HG02884 (cell line): ENCODE results near the gene TXNDC11.

Experiments used
- ATAC-seq: cut with Tn5 transposase; IDR thresholded peaks from one replicate; pipeline ENCODE4 v1.9.1; 2021; ENCODE audit warnings: mild to moderate bottlenecking, moderate library complexity; ENCODE audit not compliant: unreplicated experiment

Gene TXNDC11

DNA sequence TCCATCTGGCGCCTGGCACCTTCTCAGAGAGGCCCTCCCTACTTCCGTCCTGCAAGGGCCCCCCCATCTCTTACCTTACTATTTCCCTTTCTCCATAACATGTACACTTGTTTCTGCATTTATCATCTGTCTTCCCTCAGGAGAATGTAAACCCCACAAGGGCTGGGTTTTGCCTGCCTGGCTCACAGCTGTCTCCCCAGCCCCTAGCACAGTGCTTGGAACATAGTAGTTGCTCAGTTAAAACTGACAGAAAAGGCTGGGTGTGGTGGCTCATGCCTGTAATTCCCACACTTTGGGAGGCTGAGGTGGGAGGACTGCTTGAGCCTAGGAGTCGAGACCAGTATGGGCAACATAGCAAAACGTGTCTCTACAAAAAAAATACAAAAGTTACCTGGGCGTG is 80.1 kb downstream of the TXNDC11 start:
- ATAC-seq: no peak

DNA sequence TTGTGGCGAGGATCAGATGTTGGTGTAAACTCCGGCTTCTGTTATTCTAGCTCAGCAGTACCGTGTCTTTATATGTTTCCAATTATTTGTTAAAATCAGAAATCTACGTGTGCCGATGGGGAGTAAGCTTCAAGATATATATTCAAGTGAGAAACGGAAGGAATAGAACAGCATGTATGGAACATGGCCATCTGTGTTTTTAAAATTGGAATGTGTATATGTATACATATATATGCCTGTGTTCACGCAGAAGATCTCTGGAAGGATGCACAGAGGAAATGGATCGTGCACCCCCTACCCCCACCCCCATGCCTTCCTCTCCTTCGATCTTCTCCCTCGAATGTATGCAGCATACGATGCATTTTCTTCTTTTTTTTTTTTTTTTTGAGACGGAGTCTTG is 82.1 kb downstream of the TXNDC11 start:
- no peak for ATAC-seq

DNA sequence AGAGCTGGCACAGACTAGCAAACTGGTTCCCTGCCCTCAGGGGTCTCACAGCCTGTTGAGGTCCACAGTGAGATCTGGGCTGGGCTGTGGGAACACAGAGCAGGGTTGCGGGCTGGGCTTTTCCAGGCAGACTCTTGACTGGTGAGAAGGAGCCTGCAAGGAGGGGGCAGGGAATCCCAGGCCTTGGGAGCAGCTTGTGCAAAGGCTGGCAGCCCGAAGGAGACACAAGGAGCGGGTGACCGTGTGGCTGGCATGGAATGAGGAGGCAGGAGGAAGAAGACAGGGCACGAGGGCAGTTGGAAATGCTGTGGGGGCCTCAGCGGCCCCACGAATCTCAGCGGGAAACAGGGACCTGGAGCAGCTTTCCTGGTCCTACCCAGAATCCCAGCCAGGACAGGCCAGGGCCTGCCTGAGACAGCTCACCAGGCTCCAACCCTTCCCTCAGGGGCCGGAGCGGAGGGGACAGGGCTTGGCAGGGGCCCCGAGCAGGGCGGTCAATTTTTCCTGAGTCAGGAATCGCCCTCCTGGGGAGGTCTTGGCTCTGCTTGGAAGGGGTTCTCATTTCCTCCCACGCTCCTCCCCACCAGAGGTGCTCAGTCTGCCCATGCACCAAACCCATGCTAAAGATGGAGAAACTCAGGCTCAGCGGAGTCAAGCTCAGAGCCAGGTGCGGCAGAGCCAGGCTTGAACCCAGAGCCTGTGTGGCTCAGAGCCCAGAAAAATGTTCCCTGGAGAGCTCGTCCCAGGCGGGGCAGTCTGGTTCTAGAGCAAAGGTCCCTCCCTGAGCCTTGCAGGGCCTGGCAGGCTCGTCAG is 83.6 kb downstream of the TXNDC11 start:
- ATAC-seq: no peak

DNA sequence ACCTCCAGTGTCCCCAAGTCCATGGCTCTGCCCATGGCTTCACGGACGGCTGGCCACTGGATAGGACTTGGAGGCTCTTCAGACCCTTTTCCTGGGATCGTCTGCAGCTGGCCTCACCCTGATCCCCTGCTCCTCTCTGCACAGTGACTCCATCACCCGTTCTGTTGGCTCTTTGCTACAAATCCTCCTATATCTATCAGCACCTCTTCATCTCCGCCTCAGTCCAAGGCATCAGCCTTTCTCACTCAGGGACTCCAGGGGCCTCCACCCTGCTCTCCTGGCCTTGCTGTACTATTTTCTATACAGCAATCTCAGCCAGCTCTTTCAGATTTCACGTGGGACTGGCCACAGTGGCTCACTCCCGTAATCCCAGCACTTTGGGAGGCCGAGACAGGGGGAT is 85.1 kb downstream of the TXNDC11 start:
- ATAC-seq: no peak

DNA sequence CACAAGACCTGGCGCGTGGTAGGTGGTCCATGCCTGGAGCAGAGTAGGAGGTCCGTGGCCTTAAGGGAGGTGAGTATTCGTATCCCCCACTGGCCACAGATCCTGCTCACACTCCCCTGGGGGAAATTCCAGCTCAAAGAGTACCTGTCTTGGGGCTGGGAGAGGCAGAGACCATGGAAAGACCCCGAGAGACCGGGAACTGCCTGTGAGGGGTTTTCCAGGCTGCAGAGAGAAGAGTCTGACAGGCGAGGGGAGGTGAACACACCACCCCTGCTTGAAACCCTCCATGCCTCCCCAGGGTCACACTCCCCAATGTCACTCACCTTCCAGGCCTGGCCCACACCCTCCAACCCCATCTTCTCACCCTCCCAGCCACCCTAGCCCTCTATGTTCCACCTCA is 87.0 kb downstream of the TXNDC11 start:
- ATAC-seq: no peak

DNA sequence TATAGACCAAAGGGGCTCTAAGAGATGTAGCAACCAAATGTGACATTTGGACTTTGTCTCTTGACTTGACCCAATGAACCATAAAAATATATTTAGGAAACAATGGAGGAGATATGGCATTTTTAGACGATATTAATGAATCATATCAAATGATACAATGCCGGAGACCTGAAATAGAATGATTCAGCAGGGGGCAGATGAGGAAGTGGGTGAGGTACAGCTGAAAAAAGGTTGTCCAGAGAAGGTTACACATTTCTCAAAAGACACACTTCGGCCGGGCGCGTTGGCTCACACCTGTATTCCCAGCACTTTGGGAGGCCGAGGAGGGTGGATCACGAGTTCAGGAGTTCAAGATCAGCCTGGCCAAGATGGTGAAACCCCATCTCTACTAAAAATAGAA is 90.9 kb downstream of the TXNDC11 start:
- ATAC-seq: no peak

DNA sequence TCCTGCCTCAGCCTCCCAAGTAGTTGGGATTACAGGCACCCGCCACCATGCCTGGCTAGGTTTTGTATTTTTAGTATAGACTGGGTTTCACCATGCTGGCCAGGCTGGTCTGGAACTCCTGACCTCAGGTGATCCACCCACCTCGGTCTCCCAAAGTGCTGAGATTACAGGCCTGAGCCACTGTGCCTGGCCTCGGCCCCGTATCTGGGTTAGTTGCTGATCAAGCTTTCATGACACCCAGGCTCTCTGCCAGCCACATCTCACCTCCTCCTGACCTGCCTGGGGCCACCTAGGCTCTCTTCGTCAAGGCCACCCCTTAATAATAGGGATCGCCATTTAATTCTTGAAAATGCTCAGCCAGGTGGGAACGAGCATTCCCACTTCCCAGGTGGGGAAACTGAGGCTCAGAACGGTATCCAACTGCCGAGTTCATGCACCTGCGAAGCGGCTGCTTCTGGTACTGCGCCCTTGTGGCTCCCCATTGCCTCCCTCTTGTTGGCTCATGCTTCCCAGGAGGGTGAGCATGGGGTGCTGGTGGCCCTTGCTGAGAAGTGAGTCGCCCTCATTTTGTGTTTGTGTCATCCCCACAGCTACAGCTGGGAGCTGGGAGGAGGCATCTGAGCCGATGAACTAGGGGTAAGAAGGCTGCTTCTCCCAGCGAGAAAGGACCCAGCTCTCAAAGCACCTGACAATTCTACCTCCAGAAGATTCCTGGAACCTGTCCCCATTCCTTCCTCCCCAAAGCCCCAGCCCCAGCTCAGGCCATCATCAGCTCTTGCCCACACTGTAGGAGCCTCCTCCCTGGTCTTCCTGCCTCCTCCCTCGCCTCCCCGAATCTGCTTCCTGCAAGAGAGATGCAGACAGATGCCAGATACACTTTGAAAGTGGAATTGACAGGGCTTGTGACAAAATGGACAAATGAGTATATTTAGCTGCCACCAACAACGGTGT is 91.7 kb downstream of the TXNDC11 start:
- no peak for ATAC-seq

DNA sequence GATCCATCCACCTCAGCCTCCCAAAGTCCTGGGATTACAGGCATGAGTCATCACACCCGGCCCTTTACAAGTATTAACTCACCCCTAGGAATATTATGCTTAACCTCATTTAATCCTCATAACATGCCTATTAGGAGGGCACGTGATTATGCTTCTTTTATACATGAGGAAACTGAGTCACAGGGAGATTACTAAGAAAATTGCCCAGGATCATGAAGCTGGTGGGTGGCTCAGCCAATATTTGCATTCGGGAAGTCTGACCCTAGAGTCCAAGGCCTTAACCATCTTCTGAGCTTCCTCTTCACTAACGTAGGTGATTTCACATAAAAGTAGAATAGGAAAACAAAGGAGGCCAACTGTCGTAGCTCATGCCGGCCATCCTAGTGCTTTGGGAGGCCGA is 93.4 kb downstream of the TXNDC11 start:
- no peak for ATAC-seq

DNA sequence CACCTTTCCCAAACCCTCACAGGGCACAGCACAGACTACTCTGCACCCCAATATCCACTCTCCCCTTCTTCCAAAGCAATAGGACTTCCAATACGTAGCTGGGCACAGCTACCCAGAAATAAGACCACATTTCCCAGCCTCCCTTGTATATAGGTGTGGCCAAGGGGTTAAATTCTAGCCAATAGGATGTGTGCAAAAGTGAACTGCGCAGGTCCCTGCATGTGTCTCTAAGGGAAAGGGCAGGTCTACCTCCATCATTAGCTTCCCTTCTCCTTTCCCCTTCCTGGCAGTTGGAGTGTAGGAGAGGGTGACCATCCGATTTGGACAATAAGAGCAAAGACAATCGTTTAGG is 99.9 kb downstream of the TXNDC11 start:
- no peak for ATAC-seq

DNA sequence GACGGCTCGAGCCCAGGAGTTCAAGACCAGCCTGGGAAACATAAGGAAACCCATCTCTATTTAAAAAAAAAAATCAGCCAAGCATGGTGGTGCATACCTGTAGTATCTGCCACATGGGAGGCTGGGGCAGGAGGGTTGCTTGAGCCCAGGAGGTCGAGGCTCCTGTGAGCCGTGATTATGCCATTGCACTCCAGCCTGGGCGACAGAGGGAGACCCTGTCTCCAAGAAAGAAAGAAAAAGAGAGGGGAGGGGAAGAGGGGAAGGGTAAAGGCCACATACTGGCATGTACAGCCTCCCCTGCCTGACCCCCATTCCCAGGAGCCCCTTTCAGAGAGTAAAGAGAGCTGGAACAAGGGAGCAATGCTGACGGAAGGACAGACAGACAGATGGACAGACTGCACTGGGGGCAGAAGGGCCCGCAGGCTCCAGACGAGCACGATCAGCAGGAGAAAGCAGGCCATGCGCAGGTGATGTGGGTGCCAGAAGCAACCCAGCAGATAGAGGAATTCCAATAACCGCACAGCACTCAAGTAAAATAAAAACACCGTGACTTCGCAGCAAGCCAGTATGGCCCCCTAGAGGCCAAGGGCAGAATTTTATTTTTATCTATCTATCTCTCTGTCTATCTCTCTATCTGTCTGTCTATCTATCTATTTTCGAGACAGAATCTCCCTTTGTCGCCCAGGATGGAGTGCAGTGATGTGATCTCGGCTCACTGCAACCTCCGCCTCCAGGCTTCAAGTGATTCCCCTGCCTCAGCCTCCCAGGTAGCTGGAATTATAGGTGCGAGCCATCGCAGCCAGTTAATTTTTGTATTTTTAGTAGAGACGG is 101.5 kb downstream of the TXNDC11 start:
- ATAC-seq: no peak

DNA sequence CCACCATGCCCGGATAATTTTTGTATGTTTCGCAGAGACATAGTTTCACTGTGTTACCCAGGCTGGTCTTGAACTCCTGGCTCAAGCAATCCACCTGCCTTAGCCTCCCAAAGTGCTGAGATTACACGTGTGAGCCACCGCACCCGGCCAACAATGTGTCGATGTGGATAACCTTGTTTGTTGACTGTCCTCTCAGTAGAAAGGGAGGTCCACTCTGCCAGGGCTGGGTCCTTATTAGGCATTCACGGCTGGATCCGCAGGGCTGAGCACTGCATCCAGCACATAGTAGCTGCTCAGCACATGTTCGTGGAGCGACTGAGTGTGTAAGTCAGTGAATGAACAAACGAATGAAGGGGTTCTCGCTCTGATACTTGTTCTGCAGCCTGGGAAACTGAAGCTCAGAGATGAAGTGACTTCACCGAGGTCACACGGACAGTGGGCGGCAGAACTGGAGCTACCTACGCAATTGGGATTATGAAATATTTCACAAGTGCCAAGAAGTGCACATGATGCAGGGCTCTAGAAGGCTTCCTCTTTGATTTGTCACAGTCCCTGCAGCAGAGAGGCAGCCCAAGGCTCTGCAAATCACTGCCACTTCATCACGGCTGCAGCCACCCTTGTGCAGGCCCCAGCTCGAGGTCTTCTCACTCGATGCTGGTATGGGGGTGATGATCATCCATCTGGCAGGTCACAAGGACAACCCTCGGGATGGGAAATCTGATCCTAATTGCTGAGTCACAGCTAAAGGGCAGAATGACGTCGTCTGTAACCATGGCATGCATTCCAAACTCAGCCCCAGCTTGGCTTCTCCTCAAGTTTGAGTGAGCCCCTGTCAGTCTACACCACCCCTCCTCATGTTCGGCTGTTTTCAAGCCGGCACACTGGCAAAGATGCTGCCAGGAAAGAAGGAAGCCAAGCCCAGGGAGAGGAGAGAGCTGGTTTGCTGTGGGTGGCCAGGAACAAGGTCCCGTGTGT is 102.4 kb downstream of the TXNDC11 start:
- no peak for ATAC-seq

DNA sequence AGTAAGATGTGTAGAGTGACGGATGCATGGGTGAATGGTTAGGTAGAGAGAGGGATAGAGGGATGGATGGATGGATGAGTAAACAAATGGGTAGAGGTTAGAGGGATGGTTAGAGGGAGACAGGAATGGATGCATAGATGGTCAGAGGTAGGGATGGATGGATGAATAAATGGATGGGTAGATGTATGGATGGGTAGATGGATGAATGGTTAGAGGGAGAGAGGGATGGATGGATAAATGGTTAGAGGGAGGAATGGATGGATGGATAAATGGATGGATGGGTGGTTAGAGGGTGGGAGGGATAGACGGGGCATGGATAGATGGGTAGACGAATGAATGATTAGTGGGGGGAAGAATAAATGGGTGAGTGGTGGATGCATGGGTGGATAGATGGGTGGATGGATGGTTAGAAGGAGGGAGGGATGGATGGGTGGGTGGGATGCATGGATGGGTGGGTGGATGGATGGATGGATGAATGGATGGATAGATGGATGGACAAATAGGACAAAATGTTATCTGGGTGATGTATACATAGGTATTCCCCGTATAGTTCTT is 103.6 kb downstream of the TXNDC11 start:
- ATAC-seq: no peak

DNA sequence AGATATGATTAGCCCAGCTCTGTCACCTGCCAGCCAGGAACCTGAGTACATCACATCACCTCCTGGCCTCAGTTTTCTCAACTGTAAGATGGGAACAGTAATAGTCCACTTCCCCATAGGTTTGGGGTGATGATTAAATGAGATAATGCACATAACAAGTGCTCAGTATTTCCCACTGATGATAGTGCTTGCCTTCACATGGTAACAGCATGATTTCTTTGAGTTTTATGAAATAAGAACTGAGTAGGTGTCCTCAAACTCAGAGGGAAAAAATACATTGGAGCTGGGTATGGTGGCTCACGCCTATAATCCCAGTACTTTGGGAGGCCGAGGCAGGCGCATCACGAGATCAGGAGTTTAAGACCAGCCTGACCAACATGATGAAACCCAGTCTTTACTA is 104.5 kb downstream of the TXNDC11 start:
- ATAC-seq: no peak

DNA sequence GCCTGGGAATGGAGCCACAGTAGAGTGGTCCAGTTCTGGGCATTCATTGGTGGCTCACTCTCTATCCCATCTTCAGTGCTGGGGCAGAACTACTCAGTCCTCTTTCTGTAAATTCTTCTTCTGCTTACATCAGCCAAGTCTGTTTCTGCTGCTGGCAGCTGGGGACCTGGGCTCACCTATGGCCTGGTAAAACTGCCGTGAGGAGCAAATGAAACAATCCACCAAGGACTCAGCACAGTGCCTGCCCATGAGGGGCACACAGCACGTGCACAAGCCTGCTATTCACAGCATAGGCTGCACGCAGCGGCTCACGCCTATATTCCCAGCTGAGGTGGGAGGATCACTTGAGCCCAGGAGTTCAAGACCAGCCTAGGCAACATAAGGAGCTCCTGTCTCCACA is 105.3 kb downstream of the TXNDC11 start:
- no peak for ATAC-seq

DNA sequence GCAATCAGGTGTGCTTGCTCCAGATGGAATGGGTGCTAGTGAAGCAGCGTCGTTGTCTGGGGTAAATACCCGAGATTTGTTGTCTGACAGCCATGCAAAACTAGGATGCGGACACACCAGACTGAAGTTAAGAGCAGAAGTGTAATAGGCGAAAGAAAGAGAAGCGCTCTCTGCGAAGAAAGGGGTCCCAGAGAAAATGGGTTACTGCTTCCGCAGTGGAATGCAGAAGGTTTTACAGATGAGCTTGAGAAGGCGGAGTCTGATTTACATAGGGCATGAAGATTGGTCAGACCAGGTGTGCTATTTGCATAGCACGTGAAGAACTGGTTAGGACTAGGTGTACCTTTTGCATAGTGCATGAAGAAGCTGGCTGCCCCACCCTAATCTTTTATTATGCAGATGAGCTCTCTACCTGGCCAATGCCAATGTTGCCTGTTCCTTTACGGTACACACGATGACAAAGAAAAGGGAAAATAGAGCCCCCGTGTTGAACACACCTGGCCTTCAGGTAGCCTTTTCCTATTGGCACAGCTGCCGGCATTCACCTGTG is 106.4 kb downstream of the TXNDC11 start:
- no peak for ATAC-seq

DNA sequence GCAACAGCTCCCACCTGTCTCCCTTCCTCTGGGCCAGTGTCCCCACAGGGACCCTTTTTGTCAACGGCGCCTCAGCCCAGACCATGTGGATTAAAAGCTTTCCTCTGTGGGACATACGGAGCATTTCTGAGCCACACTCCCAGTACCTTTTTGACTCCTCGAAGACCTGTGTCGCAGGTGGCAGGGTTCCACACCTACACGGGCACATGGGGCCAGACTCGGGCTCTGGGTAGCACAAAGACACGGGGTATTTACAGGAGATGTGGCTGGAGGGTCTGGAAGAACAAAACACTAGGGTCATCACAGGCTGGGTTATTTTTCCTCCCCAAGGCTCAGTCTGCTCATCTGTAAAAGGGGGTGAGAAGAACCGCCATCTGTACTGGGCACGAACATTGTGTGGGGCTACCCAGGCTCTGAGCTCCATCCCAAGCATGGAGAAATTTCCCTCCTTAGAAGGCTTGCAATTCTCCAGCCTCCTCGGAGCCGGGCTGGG is 106.9 kb downstream of the TXNDC11 start:
- no peak for ATAC-seq

DNA sequence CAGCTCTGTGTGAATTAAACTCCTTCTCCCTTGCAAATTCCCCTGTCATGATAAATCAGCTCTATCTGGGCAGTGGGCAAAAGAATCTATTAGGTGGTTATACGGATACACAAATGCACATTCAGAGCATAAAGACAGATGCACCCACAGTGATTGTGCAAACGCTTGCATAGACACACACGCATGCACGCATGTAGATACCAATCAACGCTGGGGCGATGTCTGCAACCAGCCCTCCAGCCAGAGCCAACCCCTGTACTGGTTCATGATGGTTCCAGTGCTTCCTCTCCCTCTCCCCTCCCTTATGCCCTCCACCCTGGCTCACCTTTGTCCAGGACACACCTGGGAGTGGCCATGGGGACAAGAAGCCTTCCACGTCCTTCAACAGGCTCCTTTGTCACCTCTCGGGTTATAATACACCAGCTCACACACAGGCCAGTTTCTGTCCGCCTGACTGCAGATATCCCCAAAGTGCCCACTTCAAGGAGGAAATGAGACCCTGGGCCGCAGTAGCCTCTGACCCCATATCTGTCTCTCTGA is 107.5 kb downstream of the TXNDC11 start:
- no peak for ATAC-seq

DNA sequence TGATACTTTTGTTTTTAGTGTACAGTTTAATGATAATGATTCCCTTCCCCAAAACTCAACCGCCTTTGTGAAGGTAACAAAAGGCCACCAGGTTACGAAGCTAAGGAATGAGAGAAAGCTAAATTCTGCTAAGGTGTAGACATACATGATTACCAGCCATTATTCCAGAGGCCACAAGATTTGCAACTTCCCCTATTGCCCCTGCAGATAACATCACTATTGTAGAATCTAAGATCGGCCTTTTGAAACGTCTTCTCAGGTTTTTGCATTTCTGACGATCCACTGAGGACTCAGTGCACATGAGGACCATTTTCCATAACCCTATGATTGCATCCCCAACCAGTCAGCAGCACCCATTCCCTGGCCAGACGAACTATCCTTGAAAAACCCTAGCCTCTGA is 108.3 kb downstream of the TXNDC11 start:
- ATAC-seq: no peak

DNA sequence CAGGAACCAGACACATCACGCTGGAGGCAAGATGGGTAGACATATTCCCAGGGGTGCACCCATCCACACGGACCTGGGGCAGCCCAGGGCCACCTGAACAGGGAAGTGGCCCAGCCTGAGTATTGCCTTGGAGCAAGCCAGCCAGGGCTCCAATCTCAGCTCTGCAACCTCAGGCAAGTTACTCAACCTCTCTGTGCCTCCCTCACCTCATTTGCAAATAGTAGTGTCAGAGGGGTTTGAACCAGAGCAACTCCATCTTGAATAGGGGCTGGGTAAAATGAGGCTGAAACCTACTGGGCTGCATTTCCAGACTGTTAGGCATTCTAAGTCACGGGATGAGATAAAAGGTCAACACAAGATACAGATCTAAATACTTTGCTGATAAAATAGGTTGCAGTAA is 109.5 kb downstream of the TXNDC11 start:
- no peak for ATAC-seq
